ENCODE measurements around the gene SH2D3C.

Gene SH2D3C

GRCh38 chr9:127689329-127690000, 89.0 kb downstream of the SH2D3C start (continued):
- TF ChIP-seq ZNF274 (IDR thresholded peaks at IDR 0.05; ENCODE audit: low read length) (no peak), ZNF274 (tag by site-specific recombination; IDR thresholded peaks at IDR 0.05; ENCODE audit: borderline replicate concordance) (no peak), SP3 (tag by site-specific recombination; IDR thresholded peaks at IDR 0.05) (no peak), ZNF354C (tag by site-specific recombination; IDR thresholded peaks at IDR 0.05; ENCODE audit: borderline replicate concordance, low read depth) (no peak), ZNF544 (tag by site-specific recombination; IDR thresholded peaks at IDR 0.05) (no peak), ZNF473 (tag by site-specific recombination; IDR thresholded peaks at IDR 0.05) (no peak)

All from HEK293 (cell line).